CD4-positive, alpha-beta T cell treated with Interleukin-4 for 4 hours (primary cell): ENCODE data around the gene SHISA9.
"Not testable (repeated sequence)": the region's sequence is repeated elsewhere in the genome, so short reads cannot be mapped to it uniquely, and the experiment has no call there.

ENCODE experiments used
- DNase-seq: peaks from one replicate; pipeline ENCODE4 v3.0.0-alpha.2; 2020

Gene SHISA9

GRCh38 chr16:12901597-12902461 lies at the start of gene SHISA9:
Gene SHISA9 (plus strand): TSS chr16:12901598.
- no peak for DNase-seq

GRCh38 chr16:12853972-12854371 lies 47.4 kb upstream of the SHISA9 start:
- DNase-seq = no peak

GRCh38 chr16:12857435-12857834 lies 44.0 kb upstream of the SHISA9 start:
- not testable (repeated sequence) for DNase-seq

GRCh38 chr16:12862327-12862726 lies 39.1 kb upstream of the SHISA9 start:
- no peak for DNase-seq

GRCh38 chr16:12862941-12863340 lies 38.5 kb upstream of the SHISA9 start:
- no peak for DNase-seq

- no peak for DNase-seq
These were observed 34.3 kb upstream of the SHISA9 start for GRCh38 chr16:12866981-12867551.

GRCh38 chr16:12868169-12868568 lies 33.2 kb upstream of the SHISA9 start:
- DNase-seq = no peak

- DNase-seq = no peak
These were observed 32.6 kb upstream of the SHISA9 start for GRCh38 chr16:12868788-12869187.

- no peak for DNase-seq
These were observed 31.5 kb upstream of the SHISA9 start for GRCh38 chr16:12869698-12870427.

GRCh38 chr16:12871784-12872183 lies 29.6 kb upstream of the SHISA9 start:
- no peak for DNase-seq

GRCh38 chr16:12874186-12874585 lies 27.2 kb upstream of the SHISA9 start:
- DNase-seq = no peak

- DNase-seq = no peak
These were observed 24.6 kb upstream of the SHISA9 start for GRCh38 chr16:12876778-12877177.

GRCh38 chr16:12878973-12879372 lies 22.4 kb upstream of the SHISA9 start:
- DNase-seq = no peak

GRCh38 chr16:12879812-12880211 lies 21.6 kb upstream of the SHISA9 start:
- DNase-seq = no peak

- no peak for DNase-seq
These were observed 20.2 kb upstream of the SHISA9 start for GRCh38 chr16:12881182-12881581.

- no peak for DNase-seq
These were observed 19.7 kb upstream of the SHISA9 start for GRCh38 chr16:12881740-12882139.

- no peak for DNase-seq
These were observed 15.7 kb upstream of the SHISA9 start for GRCh38 chr16:12885742-12886141.

- no peak for DNase-seq
These were observed 9.6 kb upstream of the SHISA9 start for GRCh38 chr16:12891836-12892235.

GRCh38 chr16:12893050-12893750 lies 8.2 kb upstream of the SHISA9 start:
- DNase-seq = no peak

- DNase-seq = no peak
These were observed 4.8 kb upstream of the SHISA9 start for GRCh38 chr16:12896562-12896961.

- no peak for DNase-seq
These were observed 2.8 kb upstream of the SHISA9 start for GRCh38 chr16:12898551-12898950.

- no peak for DNase-seq
These were observed 1.8 kb upstream of the SHISA9 start for GRCh38 chr16:12899529-12900143.

GRCh38 chr16:12900156-12900555 lies 1.2 kb upstream of the SHISA9 start:
- no peak for DNase-seq
